GM12892 (cell line): Measurements from ENCODE around the gene SLC24A3.

ENCODE experiments used
- DNase-seq: peaks from one replicate; pipeline ENCODE4 v3.0.0; 2011; ENCODE audit not compliant: insufficient read length
- FAIRE-seq: peaks from 2 replicates; lab custom pipeline; 2011; peaks lifted over from hg19 to GRCh38; lab: Jason Lieb, UNC
- POLR2A ChIP-seq: IDR thresholded peaks from 2 replicates; pipeline ENCODE4 v1.6.1; 2011; ENCODE audit warnings: low read depth, low read length, control low read depth
- POLR2AphosphoS5 ChIP-seq: IDR thresholded peaks from 2 replicates; pipeline ENCODE4 v1.6.1; 2011; ENCODE audit warnings: low read depth, low read length, control low read depth
- TAF1 ChIP-seq: IDR thresholded peaks from 2 replicates; pipeline ENCODE4 v1.6.1; 2011; ENCODE audit warnings: low read depth, mild to moderate bottlenecking, control low read depth, low read length, borderline replicate concordance

The SLC24A3 gene

DNA sequence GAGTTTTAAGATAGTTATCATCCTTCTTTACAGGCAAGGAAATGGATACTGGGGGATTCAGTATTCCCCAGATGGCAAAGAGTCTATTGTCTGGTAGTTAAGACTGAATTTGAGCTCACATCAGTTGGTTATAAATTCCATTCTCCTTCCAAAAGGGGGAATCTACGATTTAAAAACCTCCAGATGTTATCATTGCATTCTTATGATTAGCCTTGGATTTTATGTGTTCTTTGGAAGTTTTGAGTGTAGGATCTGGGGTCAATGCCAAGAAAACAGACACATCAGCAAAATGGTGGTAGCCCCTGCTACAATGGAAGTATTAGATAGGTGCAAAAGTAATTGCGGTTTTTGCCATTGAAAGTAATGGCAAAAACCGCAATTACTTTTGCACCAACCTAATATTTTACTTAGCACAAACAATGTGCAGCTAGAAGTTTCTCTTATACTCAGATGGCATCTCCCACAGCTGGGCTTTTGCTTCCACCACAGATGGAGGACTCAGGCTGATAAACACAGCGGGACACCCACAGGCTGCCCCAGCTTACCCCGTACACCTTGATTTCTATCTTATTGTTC lies 377.4 kb downstream of the SLC24A3 start:
- DNase-seq (no peak), FAIRE-seq (no peak)
- no peak for TF ChIP-seq POLR2AphosphoS5
- no peak for TF ChIP-seq POLR2A
- TF ChIP-seq TAF1: no peak

DNA sequence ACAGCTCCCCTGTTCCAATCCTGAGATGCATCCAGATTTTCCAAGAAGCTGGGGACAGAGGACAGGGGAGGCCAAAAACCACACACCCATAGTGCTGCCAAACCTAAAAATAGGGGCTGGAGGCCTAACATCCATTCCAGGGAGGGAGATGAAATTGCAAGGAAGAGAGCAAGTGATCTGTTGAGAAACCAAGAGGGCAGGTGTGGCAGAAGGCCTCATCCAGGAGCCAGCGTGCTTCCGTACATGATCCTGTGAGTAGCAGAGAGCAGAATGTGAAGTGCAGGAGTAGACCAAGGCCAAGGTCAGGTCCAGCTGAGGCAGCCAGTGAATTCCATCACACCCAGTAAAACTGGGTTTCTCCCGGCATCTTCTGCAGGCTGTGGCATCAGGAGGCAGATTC lies 377.9 kb downstream of the SLC24A3 start:
- no peak for FAIRE-seq
- no peak for DNase-seq
- TF ChIP-seq POLR2A (no peak), TAF1 (no peak), POLR2AphosphoS5 (no peak)

DNA sequence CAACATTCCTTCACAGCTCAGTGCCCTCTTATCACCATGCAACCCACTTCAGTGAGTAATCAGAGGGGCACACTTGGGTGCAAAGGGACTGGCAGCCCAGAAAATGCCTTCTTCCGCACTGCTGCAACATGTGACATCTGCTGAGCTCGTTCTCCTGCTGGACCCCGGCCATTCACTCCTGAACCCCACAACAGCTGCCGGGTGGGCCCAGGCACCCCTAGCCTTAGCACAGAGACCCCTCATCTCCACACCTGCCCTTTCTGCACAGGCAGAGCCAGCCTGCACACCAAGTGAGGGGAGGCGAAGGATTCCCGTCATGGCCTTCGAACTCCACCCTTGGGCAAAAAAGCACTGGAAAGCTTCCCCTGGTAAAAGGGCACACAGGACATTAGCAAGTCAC lies 381.3 kb downstream of the SLC24A3 start:
- no peak for TF ChIP-seq POLR2AphosphoS5
- no peak for TF ChIP-seq TAF1
- no peak for TF ChIP-seq POLR2A
- FAIRE-seq (no peak), DNase-seq (no peak)

DNA sequence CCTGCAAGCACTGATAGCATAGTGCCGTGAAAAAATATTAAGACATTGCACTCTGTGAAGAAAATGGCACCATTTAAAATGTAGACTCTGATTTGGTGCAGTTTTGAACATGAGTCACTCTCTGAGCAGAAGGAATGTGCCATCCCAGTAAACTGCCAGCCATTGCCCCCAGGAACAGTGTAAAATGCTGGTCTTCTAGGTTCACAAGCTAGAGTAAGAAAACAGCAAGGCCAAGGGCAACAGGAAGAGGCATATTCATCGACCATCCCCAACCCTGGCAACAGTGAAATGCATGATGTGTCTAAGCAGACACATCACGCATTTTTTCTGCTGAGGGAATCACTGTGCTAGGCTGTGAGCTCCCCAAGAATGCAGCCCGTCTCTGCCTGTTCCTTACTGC lies 382.5 kb downstream of the SLC24A3 start:
- DNase-seq: no peak
- no peak for TF ChIP-seq POLR2A
- TF ChIP-seq TAF1: no peak
- no peak for TF ChIP-seq POLR2AphosphoS5
- FAIRE-seq: no peak

DNA sequence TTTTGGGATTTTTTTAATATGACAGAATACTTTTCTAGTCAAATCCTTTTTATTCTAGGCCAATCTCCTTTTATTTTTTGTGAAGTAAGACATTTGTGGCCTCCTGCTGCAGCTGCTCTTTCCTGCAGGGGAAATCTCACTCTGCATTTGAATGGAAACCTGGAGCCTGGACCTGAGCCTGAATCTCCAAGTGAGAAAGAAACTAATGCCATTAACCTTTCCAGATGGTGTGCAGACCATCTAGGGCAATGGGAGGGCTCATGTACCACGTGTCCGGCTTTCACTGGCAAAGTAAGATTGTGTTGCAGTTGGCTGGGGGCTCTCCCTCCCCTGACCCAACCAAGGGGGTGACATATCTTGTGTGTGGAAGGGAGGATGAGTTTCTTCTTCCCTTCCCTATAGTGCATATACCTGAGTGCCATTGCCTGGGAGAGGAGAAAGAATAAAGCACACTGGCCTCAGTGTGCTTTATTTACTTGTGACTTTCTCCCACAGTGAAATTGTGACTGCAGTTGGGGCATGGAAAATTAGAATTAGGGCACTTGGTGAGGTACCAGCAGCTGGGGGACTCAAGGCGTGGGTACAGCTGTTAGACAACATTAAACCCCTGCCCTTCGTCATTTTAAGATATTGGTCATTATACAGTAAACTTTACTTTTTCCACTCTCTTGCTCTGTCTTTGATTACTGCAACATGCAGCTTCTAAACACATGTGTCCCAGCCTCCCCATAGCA lies 385.8 kb downstream of the SLC24A3 start:
- no peak for TF ChIP-seq POLR2AphosphoS5
- no peak for TF ChIP-seq POLR2A
- no peak for TF ChIP-seq TAF1
- DNase-seq: no peak
- FAIRE-seq: no peak

DNA sequence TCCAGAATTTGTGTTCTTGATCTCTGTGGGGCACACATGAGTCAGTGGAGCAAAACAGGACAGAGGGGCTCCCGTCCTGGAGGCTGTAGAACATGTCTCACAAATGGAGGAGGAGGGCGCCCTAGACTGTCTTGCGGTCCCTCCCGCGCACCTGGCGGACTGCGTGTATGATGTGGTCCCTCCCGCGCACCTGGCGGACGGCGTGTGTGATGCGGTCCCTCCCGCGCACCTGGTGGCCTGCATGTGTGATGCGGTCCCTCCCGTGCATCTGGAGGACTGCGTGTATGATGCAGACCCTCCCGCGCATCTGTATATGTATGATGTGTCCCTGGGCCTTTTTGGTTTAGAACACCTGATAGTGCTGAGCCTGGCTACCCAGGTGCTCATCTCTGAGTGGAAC lies 386.8 kb downstream of the SLC24A3 start:
- FAIRE-seq: no peak
- TF ChIP-seq POLR2AphosphoS5 (no peak), TAF1 (no peak), POLR2A (no peak)

DNA sequence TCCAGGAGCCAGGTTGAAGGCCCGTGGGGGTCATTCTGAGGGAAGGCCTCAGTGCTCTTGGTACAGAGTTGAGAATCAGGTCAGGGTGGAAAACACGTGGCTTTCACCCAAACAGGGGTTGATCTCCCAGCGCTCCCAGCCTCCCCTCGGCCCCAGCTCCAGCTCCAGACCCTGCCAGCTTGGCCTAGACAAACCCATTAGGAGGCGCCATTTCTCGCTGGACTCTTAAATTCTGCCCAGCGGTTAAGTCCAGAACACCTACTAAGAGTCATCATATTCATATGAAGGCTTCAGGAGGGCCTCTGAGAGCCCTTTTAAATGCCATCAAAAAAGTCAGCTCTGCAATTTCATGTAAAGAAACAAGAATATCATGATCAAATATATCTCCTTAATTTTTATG lies 387.6 kb downstream of the SLC24A3 start:
- FAIRE-seq (no peak), DNase-seq (no peak)
- TF ChIP-seq POLR2A (no peak), TAF1 (no peak), POLR2AphosphoS5 (no peak)

More for the DNA sequence above, 386.8 kb downstream of the SLC24A3 start:
- DNase-seq: no peak

DNA sequence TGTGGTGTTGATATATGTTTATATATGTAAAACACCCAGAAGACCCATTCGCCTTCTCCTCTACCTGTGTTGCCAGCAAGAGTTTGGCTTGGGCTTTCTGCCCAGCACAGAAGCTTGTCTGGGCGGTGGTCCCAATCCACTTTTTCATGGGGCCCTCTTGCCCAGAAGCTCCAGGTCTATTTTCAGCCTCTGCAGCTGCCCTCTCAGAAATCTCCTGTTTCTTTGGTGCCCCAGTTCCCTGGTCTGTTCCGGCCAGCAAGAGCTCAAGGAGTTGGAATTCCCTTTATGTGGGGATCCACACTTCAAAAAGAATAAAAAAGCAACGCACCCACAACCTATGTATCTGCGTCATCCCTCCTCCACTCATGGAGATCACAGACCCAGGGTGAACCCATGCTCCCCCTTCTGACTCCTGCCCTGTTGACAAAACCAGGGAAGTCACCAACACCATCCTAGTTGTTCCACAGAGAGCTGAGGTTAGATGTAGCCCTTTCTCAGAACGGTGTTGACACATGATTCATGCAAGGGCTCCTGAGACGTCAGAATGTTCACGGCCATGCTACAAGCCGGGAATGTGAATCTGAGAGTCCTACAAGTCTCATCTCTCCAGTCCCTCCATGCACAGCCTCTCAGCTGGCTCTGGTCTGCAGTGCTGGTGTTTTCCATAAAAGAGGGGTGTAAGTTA lies 388.8 kb downstream of the SLC24A3 start:
- DNase-seq (no peak), FAIRE-seq (no peak)

DNA sequence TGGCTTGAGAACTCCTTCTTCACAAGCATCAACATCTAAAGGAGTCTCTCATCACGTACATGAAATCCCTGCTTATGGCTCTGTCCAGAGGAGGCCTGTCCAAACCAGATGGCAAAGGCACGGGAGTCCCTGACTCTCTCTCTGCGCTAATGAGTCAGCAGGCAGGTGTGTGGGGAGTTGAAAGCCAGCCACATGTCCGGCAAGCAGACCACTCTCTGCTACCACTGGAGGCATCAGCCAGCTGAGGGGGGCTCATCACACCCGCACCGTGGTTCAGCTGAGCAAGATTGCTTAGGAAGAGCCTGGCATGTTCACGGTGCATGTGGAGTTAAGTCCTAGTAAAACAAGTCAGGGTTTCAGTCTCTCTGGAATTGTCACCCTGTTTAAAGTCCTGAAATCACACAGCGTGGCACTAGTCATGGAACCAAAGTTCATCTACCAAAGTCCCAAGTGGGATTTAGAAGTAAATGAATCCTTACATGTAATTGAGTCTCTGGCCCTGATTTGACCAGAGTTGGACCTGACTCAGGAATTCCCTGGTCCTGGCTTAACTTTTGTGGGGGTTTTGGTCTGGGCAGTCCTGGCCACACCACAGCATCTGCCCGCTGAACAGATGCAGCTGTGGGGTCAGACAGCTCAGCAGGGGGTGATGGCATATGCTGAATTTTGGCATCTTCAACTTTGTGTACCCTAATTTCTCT lies 390.4 kb downstream of the SLC24A3 start:
- DNase-seq (no peak), FAIRE-seq (no peak)
- TF ChIP-seq POLR2A (no peak), POLR2AphosphoS5 (no peak), TAF1 (no peak)

More for the DNA sequence above, 388.8 kb downstream of the SLC24A3 start:
- TF ChIP-seq POLR2AphosphoS5 (no peak), POLR2A (no peak), TAF1 (no peak)

DNA sequence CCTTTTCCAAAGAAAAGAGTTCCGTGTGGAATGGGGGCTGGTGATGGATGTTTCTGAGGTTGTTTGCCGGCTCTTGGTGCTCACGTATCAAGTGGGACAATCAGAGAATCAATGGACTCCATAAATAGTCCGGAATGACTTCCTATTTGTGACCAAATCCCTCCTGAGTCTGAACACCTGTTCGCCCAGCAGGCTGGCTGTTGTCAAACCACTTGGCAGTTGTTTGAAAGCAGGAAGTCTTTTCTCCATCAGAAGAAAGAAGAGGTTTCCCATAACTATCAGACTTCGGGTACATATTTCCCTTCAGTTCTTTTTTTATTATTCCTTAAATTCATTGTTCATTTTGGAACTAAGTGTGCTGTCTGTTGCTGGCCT lies 390.9 kb downstream of the SLC24A3 start:
- DNase-seq: no peak
- TF ChIP-seq POLR2AphosphoS5 (no peak), POLR2A (no peak), TAF1 (no peak)
- FAIRE-seq: no peak
